ENCODE measurements around the gene PLCH2.

The PLCH2 gene

DNA sequence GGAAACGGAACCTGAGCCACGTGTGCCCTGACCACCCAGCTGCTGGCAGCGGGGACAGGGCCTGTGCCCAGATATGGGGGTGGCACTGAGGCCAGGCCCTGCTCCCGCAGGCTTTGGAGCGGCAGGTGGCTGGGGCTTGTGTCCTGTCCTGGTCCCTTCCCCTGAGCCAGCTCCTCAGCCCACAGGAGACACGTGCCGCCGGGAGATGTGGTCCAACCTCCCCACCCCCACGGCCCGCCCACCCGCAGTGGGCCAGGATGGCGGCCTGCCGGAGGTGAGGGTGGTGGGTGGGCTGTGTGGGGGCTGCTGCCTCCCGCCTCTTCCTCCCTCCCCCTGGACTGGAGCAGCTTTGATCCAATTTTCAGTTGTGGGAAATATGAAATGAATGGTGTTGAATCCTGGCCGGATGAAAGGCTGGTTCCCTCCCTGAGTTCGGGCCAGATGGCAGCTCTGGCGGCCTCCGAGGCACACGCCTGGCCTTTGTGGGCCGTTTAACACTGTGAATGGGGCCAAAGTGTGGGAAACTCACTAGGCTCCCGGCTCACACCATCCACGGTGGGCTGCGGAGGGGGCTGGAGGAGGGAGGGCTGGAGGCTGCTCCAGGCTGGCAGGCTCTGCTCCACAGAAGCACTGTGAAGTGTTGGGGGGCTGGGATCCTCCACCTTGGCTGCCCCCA lies 56.5 kb downstream of the PLCH2 start:
- DNase-seq = no peak

DNA sequence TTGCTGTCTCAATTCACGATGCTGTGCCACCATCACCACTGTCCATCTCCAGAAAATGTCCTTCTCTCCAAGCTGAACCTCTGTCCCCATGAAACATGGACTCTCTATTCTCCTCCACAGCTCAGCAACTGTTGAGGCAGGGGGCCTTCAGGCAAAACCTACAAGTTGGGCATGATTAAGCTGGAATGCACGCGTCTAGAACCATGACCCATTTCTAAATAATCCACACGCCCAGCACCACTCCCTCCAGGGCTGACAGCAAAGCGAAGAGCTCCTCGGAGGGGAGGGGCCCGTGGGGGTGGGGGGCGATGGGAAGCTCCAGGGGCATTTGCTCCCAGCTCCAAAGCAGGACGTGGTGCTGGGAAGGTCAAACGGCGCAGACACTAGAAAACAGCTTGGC lies 57.3 kb downstream of the PLCH2 start:
- DNase-seq = no peak

DNA sequence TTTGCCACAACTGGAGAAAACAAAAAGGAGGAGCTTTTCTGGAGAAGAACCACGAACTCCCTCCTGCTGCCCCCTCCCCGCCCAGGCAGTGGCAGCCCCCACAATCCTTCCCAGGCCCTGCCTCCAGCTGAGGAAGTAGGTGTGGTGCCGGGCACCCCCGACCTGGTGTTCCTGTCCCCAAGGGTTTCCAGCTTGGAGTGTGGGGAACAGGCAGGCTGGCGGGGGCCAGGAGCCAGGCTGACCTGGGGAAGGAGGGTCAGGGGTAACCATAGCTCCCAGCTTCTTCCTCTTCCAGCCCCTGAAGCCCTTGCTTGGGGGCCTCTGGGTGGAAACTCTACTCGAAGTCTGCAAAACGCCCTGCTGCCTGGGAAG lies 58.2 kb downstream of the PLCH2 start:
- no peak for DNase-seq

DNA sequence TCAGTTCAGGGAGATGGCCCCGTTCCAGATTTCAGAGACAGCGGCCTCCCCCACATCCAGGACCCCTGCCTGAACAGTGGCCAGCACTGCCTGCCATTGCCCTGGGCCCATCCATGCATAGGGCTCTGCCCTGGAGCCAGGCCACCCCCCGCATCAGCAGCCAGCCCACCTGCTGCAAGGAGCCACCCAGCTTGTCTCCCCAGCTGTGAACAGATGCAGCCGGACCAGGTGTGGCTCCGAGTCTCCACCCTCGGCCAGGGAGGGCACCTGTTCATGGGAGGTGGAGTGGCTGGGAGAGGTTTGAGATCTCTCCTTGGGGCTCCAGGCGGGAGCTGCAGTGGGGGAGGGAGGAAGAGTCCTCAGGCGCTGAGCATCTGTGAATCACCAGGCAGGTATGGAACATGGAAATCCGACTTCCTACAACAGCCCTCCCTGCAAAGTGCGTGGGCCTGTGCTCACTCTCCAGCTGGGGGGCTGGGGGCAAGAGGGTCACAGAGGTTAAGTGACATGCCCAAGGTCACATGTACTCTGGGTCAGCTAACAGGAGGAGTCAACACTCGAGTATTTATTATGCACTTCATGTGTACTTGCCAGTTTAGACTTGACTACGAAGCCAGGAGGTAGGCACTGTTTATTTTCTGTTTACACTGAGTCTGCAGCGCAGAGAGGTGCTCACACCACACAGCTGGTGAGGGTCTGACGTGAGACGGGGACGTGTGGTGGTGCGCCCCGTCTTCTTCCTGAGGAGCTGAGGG lies 58.8 kb downstream of the PLCH2 start:
- peak; percentile 80 to 87 (median 82) for DNase-seq

DNA sequence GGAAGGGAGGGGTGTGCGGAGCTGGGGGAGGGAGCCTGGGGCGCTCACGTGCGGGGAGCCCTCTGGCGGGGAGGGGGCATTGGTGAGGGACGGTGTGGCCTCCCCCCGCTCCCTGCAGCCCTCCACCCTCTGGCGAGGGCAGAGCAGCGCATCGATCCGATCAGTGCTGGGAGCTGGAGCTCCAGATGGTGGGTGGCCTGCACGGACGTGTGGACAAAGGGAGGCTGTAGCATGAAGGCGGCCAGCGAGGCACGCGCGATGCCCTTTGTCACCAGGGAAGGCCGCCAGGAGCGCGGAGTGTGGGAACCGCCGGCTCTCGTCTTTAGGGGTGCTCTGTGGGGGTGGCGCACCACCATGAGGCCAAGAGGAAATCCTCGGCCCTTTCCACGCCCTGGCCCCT lies 59.4 kb downstream of the PLCH2 start:
- DNase-seq = peak in 2 of 3 experiments; percentile 50 to 54

DNA sequence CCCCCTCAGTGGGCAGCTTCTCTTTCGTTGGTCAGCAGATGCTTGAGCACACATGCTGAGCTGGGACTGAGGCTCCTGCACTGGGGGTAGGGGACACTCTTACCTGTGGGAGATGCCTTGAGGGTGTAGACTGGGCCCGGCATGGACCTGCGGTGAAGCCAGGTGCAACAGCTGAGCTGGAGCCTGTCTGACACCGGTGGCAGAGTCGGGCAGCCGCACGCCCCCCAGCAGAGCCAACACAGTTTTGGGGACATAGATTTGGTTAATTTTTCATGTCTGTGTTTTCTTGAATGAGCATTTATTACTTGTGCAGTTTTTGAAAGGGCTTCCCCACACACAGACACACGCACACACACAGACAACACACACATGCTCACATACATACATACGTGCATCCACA lies 59.9 kb downstream of the PLCH2 start:
- DNase-seq = peak in 2 of 3 experiments; percentile 36 to 56

DNA sequence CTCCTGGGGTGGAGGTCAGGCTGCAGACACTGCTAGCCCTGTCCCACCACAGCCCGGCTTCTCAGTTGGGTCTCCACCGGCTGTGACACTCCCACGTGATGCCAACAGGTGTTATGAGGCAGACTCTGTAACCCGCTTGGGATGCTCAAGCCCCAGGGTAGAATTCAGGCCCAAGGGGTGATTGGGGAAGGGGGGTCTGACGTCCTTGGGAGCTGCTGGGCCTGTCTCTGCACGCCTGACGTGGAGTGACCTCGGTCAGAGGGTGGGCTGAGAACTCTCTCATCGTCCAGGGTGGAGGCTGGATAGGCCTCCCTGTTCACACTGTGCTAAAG lies 61.7 kb downstream of the PLCH2 start:
- peak in 1 of 3 experiments; percentile 13 for DNase-seq

DNA sequence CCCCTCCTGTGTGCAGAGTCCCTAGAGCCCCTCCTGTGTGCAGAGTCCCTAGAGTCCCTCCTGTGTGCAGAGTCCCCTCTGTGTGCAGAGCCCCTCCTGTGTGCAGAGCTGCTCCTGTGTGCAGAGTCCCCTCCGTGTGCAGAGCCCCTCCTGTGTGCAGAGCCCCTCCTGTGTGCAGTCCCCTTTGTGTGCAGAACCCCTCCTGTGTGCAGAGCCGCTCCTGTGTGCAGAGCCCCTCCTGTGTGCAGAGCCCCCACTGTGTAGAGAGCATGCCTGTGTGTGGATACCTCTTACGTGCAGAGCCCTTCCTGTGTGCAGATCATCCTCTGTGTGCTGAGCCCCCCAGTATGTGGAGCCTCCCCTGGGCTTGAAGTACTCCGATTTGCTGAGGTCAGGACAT lies 62.3 kb downstream of the PLCH2 start:
- DNase-seq = no peak

DNA sequence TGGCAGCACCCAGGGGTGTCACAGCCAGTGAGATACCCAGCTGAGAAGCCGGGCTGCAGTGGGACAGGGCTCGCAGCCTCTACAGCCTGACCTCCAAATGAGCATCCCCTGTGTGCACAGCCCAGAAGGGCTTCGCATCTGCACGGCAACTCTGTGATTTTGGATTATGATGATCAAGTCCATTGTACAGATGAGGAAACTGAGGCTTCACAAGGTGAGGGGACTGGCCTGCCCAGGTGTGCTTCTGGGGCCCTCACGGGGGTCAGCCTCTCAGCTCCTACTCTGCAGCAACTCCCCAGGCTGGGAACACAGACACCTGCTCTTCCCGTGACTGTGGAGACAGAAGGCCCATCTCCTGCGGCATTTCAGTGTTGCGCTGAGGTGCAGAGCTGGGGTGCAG lies 62.8 kb downstream of the PLCH2 start:
- no peak for DNase-seq

DNA sequence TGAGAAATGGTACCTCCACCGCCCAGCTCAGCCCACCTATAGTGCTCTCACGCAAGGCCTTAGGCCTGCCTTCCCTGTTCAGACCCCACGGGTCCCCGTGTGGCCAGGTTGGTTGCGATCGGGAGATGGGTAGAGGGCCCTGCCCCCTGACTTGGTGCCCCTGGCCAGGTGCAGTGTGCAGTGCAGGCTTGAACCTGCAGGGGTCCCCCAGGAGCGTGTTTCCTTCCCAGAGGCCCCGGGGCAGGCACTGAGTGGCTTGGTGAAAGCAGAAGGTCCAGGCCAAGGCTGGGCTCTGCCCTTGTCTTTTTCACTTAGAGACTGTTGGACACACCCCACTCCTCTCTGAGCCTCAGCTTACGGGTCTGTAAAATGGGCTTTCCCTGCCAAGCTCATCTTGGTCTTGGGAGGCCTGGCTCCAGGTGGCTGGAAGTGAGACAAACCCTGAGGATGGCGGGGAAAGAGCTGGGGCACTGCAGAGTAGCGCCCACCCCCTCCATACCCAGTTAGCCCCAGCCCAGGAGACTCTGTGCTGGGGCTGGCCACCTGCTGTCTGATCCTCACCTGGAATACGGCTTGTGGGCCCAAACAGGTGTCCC lies 63.3 kb downstream of the PLCH2 start:
- DNase-seq = no peak

DNA sequence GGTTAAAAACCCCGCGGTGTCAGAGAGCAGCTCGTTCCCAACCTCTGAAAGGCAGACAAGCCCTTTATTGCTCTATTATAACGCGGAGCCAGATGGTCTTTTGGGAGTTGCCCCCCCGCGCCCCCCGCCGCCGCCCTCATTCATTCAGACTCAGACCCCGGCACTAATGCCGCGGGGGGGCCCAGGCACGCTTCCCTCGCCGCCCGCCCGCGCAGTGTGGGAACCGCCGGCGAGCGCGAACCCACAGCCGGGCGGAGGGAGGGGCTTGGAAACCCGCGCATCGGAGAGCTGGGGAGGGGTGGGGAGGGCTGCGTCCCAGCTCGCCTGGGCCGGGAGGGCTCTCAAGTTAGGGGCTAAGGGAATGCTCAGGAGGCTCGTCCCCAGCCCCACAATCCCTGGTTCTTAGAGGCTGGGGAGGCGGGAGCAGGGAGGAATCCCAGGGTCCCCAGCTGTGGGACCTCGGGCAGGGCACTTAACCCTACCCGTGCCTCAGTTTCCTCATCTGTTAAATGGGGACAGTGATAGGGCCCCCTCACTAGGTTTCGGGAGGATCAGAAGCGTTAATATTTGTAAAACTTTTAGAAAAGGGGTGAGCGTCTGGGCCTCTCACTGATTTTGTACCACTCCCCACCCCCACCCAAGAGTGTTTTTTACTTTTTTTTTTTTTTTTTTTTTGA lies 64.9 kb downstream of the PLCH2 start:
- DNase-seq = peak in 2 of 3 experiments; percentile 23 to 36

DNA sequence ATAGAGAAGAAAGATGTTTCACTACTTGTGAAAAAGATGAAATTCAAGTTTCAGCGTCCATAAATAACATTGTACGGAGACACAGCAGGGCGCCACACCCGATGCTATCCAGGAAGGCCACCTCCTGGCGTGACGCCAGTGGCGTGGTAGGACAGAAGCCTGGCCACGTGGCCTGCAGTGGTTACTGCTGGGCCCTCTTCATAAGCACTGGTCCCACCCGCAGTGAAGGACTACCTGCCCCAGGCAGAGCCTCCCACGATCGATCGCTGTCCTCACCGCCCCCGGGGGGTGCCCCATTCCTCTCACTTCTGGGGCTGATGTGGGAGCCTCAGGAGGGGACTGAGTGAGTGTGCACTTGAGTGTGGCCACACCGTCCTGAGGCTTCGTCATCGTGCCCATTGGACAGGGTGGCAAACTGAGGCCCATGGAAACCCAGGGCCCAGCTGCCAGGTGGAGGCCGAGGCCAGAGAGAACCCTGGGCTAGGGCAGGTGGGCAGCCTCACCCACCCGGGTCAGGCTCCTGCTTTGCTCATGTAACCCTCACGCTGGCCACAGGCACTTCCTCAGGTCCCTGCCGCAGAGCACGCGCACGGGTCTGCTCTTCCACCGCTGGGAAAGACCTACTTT lies 65.6 kb downstream of the PLCH2 start:
- peak; percentile 33 to 67 (median 52) for DNase-seq

DNA sequence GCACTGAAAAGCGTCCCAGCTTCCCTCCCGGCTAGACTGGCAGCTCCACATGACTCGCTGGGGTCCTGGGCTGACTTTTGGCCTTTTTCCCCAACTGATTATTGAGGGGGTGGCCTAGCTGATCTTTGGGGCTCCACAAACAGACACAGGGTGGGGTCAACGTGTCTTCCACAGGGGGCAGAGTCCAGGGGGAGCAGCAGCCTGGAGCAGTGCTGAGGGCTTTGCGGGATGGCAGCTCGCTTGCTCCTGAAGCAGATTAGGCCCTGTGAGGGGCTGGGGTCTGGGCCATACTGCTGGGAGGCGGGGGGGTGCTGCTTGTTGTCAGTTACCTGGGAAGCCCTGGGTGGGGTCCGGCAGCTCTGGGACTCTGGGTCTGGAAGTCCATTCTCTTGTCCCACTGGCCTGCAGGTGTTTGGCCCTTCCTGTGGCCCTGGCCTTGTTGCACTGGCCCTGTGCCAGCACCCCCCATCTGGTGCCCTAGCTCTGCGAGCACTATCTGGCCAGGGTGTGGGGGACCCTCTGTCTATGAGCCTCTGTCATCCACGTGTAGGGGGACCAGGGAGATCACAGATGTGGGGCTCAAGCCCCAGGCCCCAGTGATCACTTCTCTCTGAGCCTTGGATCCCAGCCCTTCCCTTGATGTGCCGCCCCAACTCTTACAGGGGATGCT lies 66.3 kb downstream of the PLCH2 start:
- DNase-seq = no peak

DNA sequence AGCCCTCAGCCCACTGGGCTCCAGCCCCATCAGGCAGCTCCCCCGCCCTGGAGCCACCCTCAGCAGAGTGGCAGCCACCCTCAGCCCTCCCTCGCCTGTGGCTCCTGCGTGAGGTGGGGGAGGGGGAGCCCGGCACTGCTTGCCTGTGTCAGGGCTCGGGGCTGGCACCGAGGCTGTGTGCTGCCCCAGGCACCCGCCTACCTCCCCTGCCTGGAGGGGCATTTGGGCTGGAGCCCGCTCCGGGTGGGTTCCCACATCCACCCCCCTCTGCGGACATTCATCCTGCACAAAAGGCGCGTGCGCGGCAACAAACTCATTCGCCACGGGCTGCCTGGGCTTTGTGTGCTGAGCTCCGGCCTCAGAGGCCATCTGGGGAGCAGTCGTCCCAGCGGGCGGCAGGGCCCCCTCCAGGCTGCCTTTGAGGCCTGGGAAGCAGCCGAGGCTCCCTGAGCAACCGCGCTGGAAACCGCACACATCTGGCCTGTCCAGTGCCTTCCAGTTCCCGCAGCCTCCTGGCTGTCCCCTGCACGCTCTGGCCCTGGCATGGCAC lies 67.5 kb downstream of the PLCH2 start:
- DNase-seq = peak; percentile 29 to 85 (median 84)

DNA sequence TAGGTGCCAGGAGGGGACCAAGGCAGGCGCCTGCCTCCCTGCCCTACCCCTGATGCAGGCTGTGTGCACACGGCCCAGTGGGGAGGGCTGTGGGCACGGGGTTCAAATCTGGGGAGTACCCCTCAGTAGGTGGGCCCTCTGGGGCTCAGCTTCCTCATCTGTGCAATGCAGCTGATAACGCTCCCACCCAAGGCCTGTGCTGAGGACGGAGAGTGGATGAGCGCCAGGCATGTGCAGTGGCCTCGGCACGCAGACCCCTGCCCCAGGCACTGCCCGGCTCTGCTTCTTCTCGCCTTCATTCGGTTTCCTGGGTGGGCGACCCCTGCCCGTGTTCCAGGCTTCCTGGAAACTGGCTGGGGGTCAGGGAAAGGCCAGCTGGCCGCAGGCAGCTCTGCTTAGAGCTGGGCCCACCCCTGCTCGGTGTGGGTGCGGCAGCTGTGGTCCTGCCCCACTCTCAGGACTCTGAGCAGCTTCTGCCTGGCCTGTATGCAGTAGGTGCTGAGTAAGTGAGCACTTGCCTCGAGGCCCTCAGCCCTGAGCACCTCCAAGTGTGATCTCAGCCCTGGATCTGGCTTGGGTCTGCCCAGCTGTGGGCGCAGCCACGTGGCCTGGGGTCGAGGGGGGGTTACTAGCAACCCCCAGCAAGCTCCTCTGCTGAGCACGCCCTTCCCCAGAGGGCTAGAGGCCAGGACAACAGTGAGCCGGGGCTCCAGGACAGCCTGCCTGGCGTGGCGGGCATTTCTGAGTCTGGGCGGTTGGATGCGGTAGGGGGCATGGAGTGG lies 68.2 kb downstream of the PLCH2 start:
- DNase-seq = no peak

DNA sequence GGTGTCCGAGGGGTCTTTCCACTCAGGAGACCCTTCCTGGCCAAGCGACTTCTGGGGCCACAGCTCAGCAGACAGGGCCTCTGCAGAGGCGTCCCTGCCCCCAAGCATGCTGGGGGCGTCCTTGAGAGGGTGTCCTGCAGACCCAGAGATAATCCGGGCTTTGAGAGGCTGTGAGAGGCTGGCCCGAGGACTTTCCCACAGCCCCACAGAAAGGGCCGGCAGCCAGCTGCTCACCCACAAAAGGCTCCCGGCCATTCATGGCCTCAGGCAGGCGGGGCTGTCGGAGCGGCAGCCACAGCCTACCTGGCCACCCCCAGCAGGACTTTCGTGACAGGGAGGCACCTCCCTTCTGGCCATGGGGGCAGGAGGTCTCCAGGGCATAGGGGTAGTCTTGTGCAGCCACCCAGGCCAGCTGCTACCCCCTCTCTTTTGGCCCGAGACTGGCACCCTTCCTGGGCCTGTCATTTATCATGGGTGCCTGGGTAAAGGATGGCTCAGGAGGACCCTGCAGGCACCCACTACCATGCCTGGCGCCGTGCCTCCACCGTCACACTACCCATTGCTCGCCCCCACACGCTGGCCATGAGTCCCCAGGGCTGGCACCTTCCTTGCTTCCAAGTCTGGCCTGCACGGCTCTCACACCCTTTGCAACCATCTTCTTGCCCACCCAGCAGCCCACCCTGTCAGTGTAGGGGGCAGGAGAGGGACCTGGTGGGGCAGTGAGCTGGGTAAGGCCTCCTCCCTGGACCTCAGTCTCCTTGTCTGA lies 69.0 kb downstream of the PLCH2 start:
- peak in 1 of 3 experiments; percentile 7 for DNase-seq

DNA sequence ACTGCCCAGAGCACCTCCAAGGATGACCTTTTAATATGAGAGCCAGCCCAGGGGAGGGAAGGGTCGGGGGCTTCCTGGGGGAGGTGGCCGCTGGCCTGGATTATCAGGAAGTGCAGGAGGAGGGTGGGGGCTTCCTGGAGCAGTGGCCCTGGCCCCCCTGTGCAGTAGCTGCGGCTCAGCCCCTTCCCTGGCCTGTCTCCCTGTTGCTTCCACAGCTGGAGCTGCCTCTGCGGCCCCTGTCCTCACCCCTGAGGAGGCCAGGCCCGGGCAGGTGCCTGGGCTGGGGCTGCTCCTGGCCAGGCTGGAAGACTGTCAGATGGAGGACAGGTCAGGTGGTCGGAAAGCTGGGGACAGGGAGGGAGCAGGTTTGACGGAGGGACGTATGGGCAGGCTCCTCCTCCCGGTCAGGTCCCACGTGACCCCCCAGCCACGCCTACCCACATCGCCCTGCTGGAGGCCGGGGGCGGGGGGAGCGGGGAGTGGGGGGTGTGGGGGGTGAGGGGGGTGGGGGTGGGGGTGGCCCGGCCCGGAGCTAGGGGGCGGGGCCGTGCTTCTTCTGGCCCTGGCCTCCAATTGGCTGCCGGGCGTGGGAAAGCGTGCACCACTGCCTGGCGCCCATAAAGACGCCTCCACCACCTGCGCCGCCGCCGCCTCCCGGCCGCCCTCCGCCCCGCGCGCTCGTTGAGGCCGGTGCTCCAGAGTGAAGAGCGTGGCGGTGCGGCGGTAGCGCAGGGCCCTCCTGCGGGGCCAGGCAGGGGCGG lies 69.8 kb downstream of the PLCH2 start:
- peak; percentile 78 to 86 (median 82) for DNase-seq

DNA sequence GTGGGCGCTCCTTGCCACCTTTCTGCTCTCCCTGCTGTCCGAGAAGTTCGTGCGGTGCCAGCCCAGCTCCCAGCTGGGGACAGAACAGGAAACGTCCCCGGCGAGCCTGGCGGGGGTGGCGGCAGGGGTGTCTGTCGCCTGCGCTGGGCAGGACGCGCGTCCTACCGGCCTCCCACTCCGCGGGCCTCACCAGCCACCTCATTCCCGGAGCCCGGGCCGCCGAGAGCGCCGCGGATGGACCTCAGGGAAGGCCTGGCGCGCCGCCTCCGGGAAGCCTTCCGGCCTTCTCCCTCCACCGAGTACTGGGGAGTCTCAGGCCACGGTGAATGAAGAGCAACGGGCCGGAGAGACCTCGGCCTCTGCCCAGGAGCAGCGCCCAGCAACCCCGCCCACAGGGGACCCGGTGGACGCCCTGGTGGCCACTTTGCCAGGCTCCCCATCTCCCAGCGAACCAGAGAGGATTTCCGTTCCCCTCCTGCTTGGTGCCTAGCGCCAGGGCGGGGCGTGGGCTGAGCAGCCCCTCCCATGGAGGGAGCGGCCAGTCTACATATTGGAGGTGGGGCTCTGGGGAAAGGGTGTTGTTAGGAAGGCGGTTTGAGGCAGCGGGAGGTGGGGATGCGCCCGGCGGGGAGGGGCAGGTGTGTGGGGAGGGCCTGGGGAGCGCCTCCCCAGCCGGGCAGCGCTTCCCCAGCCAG lies 70.6 kb downstream of the PLCH2 start:
- DNase-seq = peak; percentile 76 to 92 (median 88)
